ENCODE results near the gene PIP5K1C. TPM values are rescaled to one million over a fixed set of nuclear protein-coding genes. Genes with fewer than 3 reads are reported as not detected.

Gene PIP5K1C
- total and polyA plus RNA-seq, 10 of the 15 experiments (the other 5 are each of a cell fraction or from before 2014, with no cell fraction given) = 0.39 to 19.6 (median 5.3) TPM

DNA sequence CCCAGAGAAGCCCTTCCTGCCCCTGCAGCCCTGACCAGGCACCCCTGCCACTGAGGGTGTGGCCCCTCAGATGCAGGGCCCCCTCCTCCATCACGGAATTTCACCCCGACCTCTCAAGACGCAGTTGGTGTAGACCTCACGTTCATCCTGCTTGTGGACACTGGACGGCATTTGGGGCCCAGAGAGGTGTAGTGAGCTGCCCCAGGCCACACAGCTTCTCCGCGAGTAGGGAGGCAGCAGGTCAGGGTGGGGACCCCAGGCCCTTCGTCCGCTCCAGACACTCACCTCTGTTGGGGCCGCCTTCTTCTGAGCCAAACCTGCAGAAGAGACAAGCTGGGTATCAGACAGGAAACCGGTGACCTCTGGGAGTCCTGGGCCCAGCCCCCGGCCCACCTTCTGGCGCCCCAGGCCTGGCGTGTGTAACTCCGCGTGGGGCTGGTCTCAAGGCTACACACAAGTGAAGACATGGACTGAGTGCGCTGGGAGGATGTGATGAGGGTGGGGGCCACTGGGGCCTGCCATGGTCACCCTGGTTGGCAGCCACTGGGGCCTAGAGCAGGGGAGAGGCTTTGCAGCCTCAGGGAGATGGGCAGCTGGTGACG lies 33.1 kb downstream of the PIP5K1C start:
- ChIA-PET CTCF (interaction anchor here (0.7 to 3.8 kb wide), 5 partner anchors 31 to 122 kb away, joined by 3 to 22 read pairs (median 3); partner anchors contain the start of gene PIP5K1C), POLR2A (interaction anchor here (1.7 kb wide), 1 partner anchor 32 kb away, joined by 5 read pairs; no protein-coding TSS in a partner anchor), SMC1A (ENCODE audit: uncharacterized antibody, unreplicated experiment) (interaction anchor here (0.5 kb wide), 1 partner anchor 92 kb away, joined by 3 read pairs; no protein-coding TSS in a partner anchor), RAD21 (ENCODE audit: unreplicated experiment) (interaction anchor here (0.8 to 2.2 kb wide), 3 partner anchors 32 to 39 kb away, joined by 3 to 6 read pairs (median 4); no protein-coding TSS in a partner anchor)
- intact Hi-C loops (cut with micrococcal nuclease; ENCODE audit: unreplicated experiment) = no loop called here
- H3K4me3 ChIP-seq = no peak overlapping the region
- H2AFZ ChIP-seq (ENCODE audit: control insufficient read depth, low read depth, low read length) = no peak overlapping the region
- H3K4me1 ChIP-seq (ENCODE audit: control insufficient read depth, insufficient read depth, low read length) = peaks cover 23% of the 10 kb centered on the region
- 93% methylated on average over 18 of the region's 18 CpGs for WGBS (ENCODE audit: insufficient coverage, insufficient replicate concordance, low lambda C conversion rate, missing lambda C conversion rate)
- no peak for DNase-seq (ENCODE audit: low read depth, low spot score)
- H3K36me3 ChIP-seq (ENCODE audit: control insufficient read depth in 2 of 2, insufficient read depth in 2 of 2, low read length in 1 of 2) = peaks cover 0 to 4% of the 10 kb centered on the region in 2 experiments; a peak in 2 of 4 replicates
- no TSS peak for BruUV-seq (replicated peaks)
- FAIRE-seq = no peak
- no peaks in the 10 kb centered on the region for H3K27me3 ChIP-seq (replicated peaks in 1 of 2; ENCODE audit: control insufficient read depth in 2 of 2, insufficient read depth in 2 of 2, low read length in 1 of 2)
- H4K20me1 ChIP-seq (ENCODE audit: control insufficient read depth, insufficient read depth) = no peaks in the 10 kb centered on the region
- ATAC-seq = no peak
- H3K79me2 ChIP-seq (ENCODE audit: control insufficient read depth, insufficient read depth, low read length) = no peaks in the 10 kb centered on the region
- H3K9ac ChIP-seq (ENCODE audit: control insufficient read depth, insufficient read depth, low read length) = no peak overlapping the region
- no peaks in the 10 kb centered on the region for H3K9me3 ChIP-seq (replicated peaks; ENCODE audit: control insufficient read depth, insufficient read depth, low read length)
- H3K4me2 ChIP-seq (ENCODE audit: control insufficient read depth, insufficient read depth) = no peak overlapping the region
- in situ Hi-C loops (cut with MboI) = loop anchor here (10.0 kb wide), 1 partner anchor 538 kb away; no protein-coding TSS in a partner anchor
- no peak overlapping the region for H3K27ac ChIP-seq (ENCODE audit: control insufficient read depth, insufficient read depth)
- TF ChIP-seq, protein P1, sequence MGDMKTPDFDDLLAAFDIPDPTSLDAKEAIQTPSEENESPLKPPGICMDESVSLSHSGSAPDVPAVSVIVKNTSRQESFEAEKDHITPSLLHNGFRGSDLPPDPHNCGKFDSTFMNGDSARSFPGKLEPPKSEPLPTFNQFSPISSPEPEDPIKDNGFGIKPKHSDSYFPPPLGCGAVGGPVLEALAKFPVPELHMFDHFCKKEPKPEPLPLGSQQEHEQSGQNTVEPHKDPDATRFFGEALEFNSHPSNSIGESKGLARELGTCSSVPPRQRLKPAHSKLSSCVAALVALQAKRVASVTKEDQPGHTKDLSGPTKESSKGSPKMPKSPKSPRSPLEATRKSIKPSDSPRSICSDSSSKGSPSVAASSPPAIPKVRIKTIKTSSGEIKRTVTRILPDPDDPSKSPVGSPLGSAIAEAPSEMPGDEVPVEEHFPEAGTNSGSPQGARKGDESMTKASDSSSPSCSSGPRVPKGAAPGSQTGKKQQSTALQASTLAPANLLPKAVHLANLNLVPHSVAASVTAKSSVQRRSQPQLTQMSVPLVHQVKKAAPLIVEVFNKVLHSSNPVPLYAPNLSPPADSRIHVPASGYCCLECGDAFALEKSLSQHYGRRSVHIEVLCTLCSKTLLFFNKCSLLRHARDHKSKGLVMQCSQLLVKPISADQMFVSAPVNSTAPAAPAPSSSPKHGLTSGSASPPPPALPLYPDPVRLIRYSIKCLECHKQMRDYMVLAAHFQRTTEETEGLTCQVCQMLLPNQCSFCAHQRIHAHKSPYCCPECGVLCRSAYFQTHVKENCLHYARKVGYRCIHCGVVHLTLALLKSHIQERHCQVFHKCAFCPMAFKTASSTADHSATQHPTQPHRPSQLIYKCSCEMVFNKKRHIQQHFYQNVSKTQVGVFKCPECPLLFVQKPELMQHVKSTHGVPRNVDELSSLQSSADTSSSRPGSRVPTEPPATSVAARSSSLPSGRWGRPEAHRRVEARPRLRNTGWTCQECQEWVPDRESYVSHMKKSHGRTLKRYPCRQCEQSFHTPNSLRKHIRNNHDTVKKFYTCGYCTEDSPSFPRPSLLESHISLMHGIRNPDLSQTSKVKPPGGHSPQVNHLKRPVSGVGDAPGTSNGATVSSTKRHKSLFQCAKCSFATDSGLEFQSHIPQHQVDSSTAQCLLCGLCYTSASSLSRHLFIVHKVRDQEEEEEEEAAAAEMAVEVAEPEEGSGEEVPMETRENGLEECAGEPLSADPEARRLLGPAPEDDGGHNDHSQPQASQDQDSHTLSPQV (IDR thresholded peaks at IDR 0.05) = no peak
- TF ChIP-seq JUND (IDR thresholded peaks at IDR 0.05; ENCODE audit: low read depth, low read length) (no peak), POLR2AphosphoS5 (IDR thresholded peaks at IDR 0.05; ENCODE audit: low read length) (no peak), WRNIP1 (IDR thresholded peaks at IDR 0.05; ENCODE audit: borderline replicate concordance, low read depth, low read length) (no peak), CREM (IDR thresholded peaks at IDR 0.05; ENCODE audit: low read depth) (no peak), ZZZ3 (IDR thresholded peaks at IDR 0.05; ENCODE audit: control insufficient read depth, insufficient read length, low read depth) (no peak)
- TF ChIP-seq, protein P2, sequence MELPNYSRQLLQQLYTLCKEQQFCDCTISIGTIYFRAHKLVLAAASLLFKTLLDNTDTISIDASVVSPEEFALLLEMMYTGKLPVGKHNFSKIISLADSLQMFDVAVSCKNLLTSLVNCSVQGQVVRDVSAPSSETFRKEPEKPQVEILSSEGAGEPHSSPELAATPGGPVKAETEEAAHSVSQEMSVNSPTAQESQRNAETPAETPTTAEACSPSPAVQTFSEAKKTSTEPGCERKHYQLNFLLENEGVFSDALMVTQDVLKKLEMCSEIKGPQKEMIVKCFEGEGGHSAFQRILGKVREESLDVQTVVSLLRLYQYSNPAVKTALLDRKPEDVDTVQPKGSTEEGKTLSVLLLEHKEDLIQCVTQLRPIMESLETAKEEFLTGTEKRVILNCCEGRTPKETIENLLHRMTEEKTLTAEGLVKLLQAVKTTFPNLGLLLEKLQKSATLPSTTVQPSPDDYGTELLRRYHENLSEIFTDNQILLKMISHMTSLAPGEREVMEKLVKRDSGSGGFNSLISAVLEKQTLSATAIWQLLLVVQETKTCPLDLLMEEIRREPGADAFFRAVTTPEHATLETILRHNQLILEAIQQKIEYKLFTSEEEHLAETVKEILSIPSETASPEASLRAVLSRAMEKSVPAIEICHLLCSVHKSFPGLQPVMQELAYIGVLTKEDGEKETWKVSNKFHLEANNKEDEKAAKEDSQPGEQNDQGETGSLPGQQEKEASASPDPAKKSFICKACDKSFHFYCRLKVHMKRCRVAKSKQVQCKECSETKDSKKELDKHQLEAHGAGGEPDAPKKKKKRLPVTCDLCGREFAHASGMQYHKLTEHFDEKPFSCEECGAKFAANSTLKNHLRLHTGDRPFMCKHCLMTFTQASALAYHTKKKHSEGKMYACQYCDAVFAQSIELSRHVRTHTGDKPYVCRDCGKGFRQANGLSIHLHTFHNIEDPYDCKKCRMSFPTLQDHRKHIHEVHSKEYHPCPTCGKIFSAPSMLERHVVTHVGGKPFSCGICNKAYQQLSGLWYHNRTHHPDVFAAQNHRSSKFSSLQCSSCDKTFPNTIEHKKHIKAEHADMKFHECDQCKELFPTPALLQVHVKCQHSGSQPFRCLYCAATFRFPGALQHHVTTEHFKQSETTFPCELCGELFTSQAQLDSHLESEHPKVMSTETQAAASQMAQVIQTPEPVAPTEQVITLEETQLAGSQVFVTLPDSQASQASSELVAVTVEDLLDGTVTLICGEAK (IDR thresholded peaks at IDR 0.05; ENCODE audit: borderline replicate concordance) = no peak
- TF ChIP-seq, protein P3, sequence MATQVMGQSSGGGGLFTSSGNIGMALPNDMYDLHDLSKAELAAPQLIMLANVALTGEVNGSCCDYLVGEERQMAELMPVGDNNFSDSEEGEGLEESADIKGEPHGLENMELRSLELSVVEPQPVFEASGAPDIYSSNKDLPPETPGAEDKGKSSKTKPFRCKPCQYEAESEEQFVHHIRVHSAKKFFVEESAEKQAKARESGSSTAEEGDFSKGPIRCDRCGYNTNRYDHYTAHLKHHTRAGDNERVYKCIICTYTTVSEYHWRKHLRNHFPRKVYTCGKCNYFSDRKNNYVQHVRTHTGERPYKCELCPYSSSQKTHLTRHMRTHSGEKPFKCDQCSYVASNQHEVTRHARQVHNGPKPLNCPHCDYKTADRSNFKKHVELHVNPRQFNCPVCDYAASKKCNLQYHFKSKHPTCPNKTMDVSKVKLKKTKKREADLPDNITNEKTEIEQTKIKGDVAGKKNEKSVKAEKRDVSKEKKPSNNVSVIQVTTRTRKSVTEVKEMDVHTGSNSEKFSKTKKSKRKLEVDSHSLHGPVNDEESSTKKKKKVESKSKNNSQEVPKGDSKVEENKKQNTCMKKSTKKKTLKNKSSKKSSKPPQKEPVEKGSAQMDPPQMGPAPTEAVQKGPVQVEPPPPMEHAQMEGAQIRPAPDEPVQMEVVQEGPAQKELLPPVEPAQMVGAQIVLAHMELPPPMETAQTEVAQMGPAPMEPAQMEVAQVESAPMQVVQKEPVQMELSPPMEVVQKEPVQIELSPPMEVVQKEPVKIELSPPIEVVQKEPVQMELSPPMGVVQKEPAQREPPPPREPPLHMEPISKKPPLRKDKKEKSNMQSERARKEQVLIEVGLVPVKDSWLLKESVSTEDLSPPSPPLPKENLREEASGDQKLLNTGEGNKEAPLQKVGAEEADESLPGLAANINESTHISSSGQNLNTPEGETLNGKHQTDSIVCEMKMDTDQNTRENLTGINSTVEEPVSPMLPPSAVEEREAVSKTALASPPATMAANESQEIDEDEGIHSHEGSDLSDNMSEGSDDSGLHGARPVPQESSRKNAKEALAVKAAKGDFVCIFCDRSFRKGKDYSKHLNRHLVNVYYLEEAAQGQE (IDR thresholded peaks at IDR 0.05; ENCODE audit: low read depth, low read length) = no peak
